GM23248 (cell line): ENCODE data around the gene NDUFS7.

Experiments
- EZH2 ChIP-seq: fragments of 200-600 bp; sonication (generic); IDR thresholded peaks from 2 replicates; pipeline ENCODE4 v1.6.1; 2018; ENCODE audit warnings: antibody characterized with exemption, mild to moderate bottlenecking; ENCODE audit not compliant: insufficient read depth, poor library complexity, severe bottlenecking
- EZH2phosphoT487 ChIP-seq: fragments of 200-600 bp; sonication (generic); IDR thresholded peaks from 2 replicates; pipeline ENCODE4 v1.6.1; 2018; ENCODE audit warnings: antibody characterized with exemption, moderate library complexity, mild to moderate bottlenecking, low read depth; ENCODE audit not compliant: insufficient read depth

GRCh38 chr19:1416014-1416841 is 32.5 kb downstream of the NDUFS7 start:
- TF ChIP-seq EZH2 (no peak), EZH2phosphoT487 (no peak)
